ENCODE data around the gene ABCG8. TPM values are rescaled to one million over a fixed set of nuclear protein-coding genes. Genes with fewer than 3 reads are reported as not detected.
"Not testable (repeated sequence)": the region's sequence is repeated elsewhere in the genome, so short reads cannot be mapped to it uniquely, and the experiment has no call there.

The ABCG8 gene
- total RNA-seq, 1 donor from 2014 or later = 0.23 TPM

- peaks cover 20% of the 10 kb centered on the region for H3K4me1 Mint-ChIP-seq (ENCODE audit: low read depth)
- H3K27ac Mint-ChIP-seq; H3K4me3 Mint-ChIP-seq (ENCODE audit: low read depth); H3K27me3 Mint-ChIP-seq (ENCODE audit: low read depth); DNase-seq (ENCODE audit: low spot score); H3K9me3 Mint-ChIP-seq: not testable (repeated sequence)
- intact Hi-C loops (cut with micrococcal nuclease) = loop anchor here (5.0 kb wide), 1 partner anchor 36 kb away; no protein-coding TSS in a partner anchor
- peaks cover 75% of the 10 kb centered on the region for H3K36me3 Mint-ChIP-seq (ENCODE audit: low read depth)
Observed at GRCh38 chr2:43911136-43911790, 72.5 kb downstream of the ABCG8 start.

GRCh38 chr2:43924463-43924862 lies 85.7 kb downstream of the ABCG8 start:
- intact Hi-C loops (cut with micrococcal nuclease) = no loop called here
- H3K4me3 Mint-ChIP-seq (ENCODE audit: low read depth) = no peak overlapping the region
- H3K9me3 Mint-ChIP-seq = no peaks in the 10 kb centered on the region
- H3K36me3 Mint-ChIP-seq (ENCODE audit: low read depth) = peaks cover 65% of the 10 kb centered on the region
- no peaks in the 10 kb centered on the region for H3K27me3 Mint-ChIP-seq (ENCODE audit: low read depth)
- DNase-seq (ENCODE audit: low spot score) = no peak
- no peak overlapping the region for H3K27ac Mint-ChIP-seq
- H3K4me1 Mint-ChIP-seq (ENCODE audit: low read depth) = peaks cover 14% of the 10 kb centered on the region

- peaks cover 71% of the 10 kb centered on the region for H3K36me3 Mint-ChIP-seq (ENCODE audit: low read depth)
- intact Hi-C loops (cut with micrococcal nuclease) = loop anchor here (5.0 kb wide), 1 partner anchor 48 kb away; no protein-coding TSS in a partner anchor
- peaks cover 15% of the 10 kb centered on the region for H3K4me1 Mint-ChIP-seq (ENCODE audit: low read depth)
- no peaks in the 10 kb centered on the region for H3K27me3 Mint-ChIP-seq (ENCODE audit: low read depth)
- H3K4me3 Mint-ChIP-seq (ENCODE audit: low read depth) = no peak overlapping the region
- no peak overlapping the region for H3K27ac Mint-ChIP-seq
- H3K9me3 Mint-ChIP-seq = no peaks in the 10 kb centered on the region
- no peak for DNase-seq (ENCODE audit: low spot score)
Observed at GRCh38 chr2:43925431-43925830, 86.7 kb downstream of the ABCG8 start.

- no peak for DNase-seq (ENCODE audit: low spot score)
- peaks cover 15% of the 10 kb centered on the region for H3K4me1 Mint-ChIP-seq (ENCODE audit: low read depth)
- H3K36me3 Mint-ChIP-seq (ENCODE audit: low read depth) = peaks cover 76% of the 10 kb centered on the region
- no peak overlapping the region for H3K27ac Mint-ChIP-seq
- H3K27me3 Mint-ChIP-seq (ENCODE audit: low read depth) = no peaks in the 10 kb centered on the region
- H3K4me3 Mint-ChIP-seq (ENCODE audit: low read depth) = peak overlapping the region; percentile 1
- H3K9me3 Mint-ChIP-seq = no peaks in the 10 kb centered on the region
- intact Hi-C loops (cut with micrococcal nuclease) = loop anchor here (5.0 kb wide), 1 partner anchor 50 kb away; no protein-coding TSS in a partner anchor
Observed at GRCh38 chr2:43927442-43927841, 88.7 kb downstream of the ABCG8 start.

DNA sequence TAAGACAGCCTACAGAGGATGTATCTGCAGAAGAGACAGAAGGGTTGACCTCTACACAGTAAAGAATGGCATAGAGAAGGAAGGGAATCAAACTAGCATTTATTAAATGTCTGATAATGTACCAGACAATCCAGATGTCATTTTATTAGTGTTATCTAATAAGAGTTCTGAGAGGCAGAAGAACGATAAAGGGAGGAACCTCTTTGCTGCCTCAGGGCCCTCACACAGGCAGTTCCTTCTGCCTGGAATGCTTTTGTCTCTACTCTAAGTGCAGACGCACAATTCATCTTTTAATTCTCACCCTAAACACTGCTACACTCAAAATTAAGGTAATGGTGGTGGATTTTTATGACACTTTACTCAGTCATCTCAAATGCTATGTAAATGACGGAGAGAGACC lies 92.5 kb downstream of the ABCG8 start:
- Mint-ChIP-seq H3K9me3 (no peaks in the 10 kb centered on the region), H3K36me3 (ENCODE audit: low read depth) (peaks cover 71% of the 10 kb centered on the region), H3K27ac (no peak overlapping the region), H3K4me3 (ENCODE audit: low read depth) (no peak overlapping the region), H3K4me1 (ENCODE audit: low read depth) (peaks cover 39% of the 10 kb centered on the region), H3K27me3 (ENCODE audit: low read depth) (no peaks in the 10 kb centered on the region)
- intact Hi-C loops (cut with micrococcal nuclease) = loop anchor here (5.0 kb wide), 1 partner anchor 169 kb away; no protein-coding TSS in a partner anchor
- DNase-seq (ENCODE audit: low spot score) = no peak

Other genes with a start within 250 kb of the ABCG8 start
- 48.3 and 48.4 TPM in 2 replicates for gene THADA, start 242.9 kb upstream of the ABCG8 start, total RNA-seq
- gene PLEKHH2, start 201.7 kb upstream of the ABCG8 start, total RNA-seq = 21.3 and 25.1 TPM in 2 replicates
- 0.74 and 1.1 TPM in 2 replicates for gene C1GALT1C1L, start 162.5 kb upstream of the ABCG8 start, total RNA-seq
- gene DYNC2LI1, start 64.9 kb upstream of the ABCG8 start, total RNA-seq = 67.7 and 71.6 TPM in 2 replicates
- 0.14 TPM in 2 replicates for gene ABCG5, start 132 bp upstream of the ABCG8 start, total RNA-seq
- gene LRPPRC, start 157.0 kb downstream of the ABCG8 start, total RNA-seq = 156 and 161 TPM in 2 replicates